ENCODE measurements around the gene IRX6.

Gene IRX6

GRCh38 chr16:55324285-55325079 is 479 bp downstream of the IRX6 start:
- DNase-seq: no peak

- no peak for DNase-seq
Observed at GRCh38 chr16:55325080-55325447, 1.1 kb downstream of the IRX6 start.

- DNase-seq: no peak
Observed at GRCh38 chr16:55325458-55326109, 1.6 kb downstream of the IRX6 start.

GRCh38 chr16:55326261-55327092 is 2.5 kb downstream of the IRX6 start:
- no peak for DNase-seq

- DNase-seq: no peak
Observed at GRCh38 chr16:55328611-55329569, 4.9 kb downstream of the IRX6 start.

- no peak for DNase-seq
Observed at GRCh38 chr16:55329791-55330428, 5.9 kb downstream of the IRX6 start.

- DNase-seq: no peak
Observed at GRCh38 chr16:55330781-55331647, 7.0 kb downstream of the IRX6 start.

GRCh38 chr16:55331648-55332185 is 7.7 kb downstream of the IRX6 start:
- no peak for DNase-seq

GRCh38 chr16:55333684-55334083 is 9.7 kb downstream of the IRX6 start:
- DNase-seq: no peak

- DNase-seq: no peak
Observed at GRCh38 chr16:55338646-55339045, 14.6 kb downstream of the IRX6 start.

- no peak for DNase-seq
Observed at GRCh38 chr16:55340445-55340844, 16.4 kb downstream of the IRX6 start.

GRCh38 chr16:55341681-55342080 is 17.7 kb downstream of the IRX6 start:
- no peak for DNase-seq

- DNase-seq: no peak
Observed at GRCh38 chr16:55346475-55346874, 22.5 kb downstream of the IRX6 start.

GRCh38 chr16:55349867-55350266 is 25.9 kb downstream of the IRX6 start:
- DNase-seq: no peak

- no peak for DNase-seq
Observed at GRCh38 chr16:55350984-55351383, 27.0 kb downstream of the IRX6 start.

GRCh38 chr16:55351936-55352335 is 27.9 kb downstream of the IRX6 start:
- no peak for DNase-seq

GRCh38 chr16:55357241-55357640 is 33.2 kb downstream of the IRX6 start:
- no peak for DNase-seq

- DNase-seq: no peak
Observed at GRCh38 chr16:55359946-55360345, 35.9 kb downstream of the IRX6 start.

- no peak for DNase-seq
Observed at GRCh38 chr16:55364811-55365210, 40.8 kb downstream of the IRX6 start.

- DNase-seq: no peak
Observed at GRCh38 chr16:55367301-55367811, 43.4 kb downstream of the IRX6 start.

Measured in activated CD4-positive, alpha-beta T cell treated with anti-CD3 and anti-CD28 coated beads, Interleukin-10, Interleukin-2, amounts not matched to agents 100 ng/mL and 50 ng/mL, durations not matched to agents 16 hours and 8 hours (primary cell).